IPS-NIHi11 (cell line): Measurements from ENCODE around the gene COL4A6.
A peak's percentile ranks its signal among the peaks of the same experiment; 100 is the strongest.

Experiments
- DNase-seq: peaks from one replicate; pipeline ENCODE4 v3.0.0; 2012; ENCODE audit warnings: mixed read lengths, low spot score

The COL4A6 gene

GRCh38 chrX:108270739-108271396, 167.4 kb downstream of the COL4A6 start:
- no peak for DNase-seq

- DNase-seq, result peak; percentile 3
These were observed 167.9 kb downstream of the COL4A6 start for GRCh38 chrX:108270280-108270679.

GRCh38 chrX:108268434-108269080, 169.7 kb downstream of the COL4A6 start:
- DNase-seq, result no peak

- no peak for DNase-seq
These were observed 170.7 kb downstream of the COL4A6 start for GRCh38 chrX:108267557-108267956.

GRCh38 chrX:108264376-108264775, 173.8 kb downstream of the COL4A6 start:
- no peak for DNase-seq

GRCh38 chrX:108261549-108262203, 176.5 kb downstream of the COL4A6 start:
- DNase-seq, result no peak

- DNase-seq, result no peak
These were observed 180.7 kb downstream of the COL4A6 start for GRCh38 chrX:108257556-108257955.

- no peak for DNase-seq
These were observed 183.6 kb downstream of the COL4A6 start for GRCh38 chrX:108254636-108255035.

GRCh38 chrX:108250654-108251579, 187.3 kb downstream of the COL4A6 start:
- DNase-seq, result no peak

- no peak for DNase-seq
These were observed 191.8 kb downstream of the COL4A6 start for GRCh38 chrX:108246304-108246954.

GRCh38 chrX:108245462-108245861, 192.8 kb downstream of the COL4A6 start:
- DNase-seq, result peak; percentile 6

- no peak for DNase-seq
These were observed 202.2 kb downstream of the COL4A6 start for GRCh38 chrX:108235986-108236385.

- DNase-seq, result no peak
These were observed 207.6 kb downstream of the COL4A6 start for GRCh38 chrX:108230574-108230973.

- DNase-seq, result peak; percentile 56
These were observed 213.2 kb downstream of the COL4A6 start for GRCh38 chrX:108224727-108225621.

GRCh38 chrX:108224218-108224617, 214.0 kb downstream of the COL4A6 start:
- no peak for DNase-seq

GRCh38 chrX:108223585-108223984, 214.6 kb downstream of the COL4A6 start:
- no peak for DNase-seq

- DNase-seq, result no peak
These were observed 216.8 kb downstream of the COL4A6 start for GRCh38 chrX:108221301-108221864.

- no peak for DNase-seq
These were observed 218.1 kb downstream of the COL4A6 start for GRCh38 chrX:108219949-108220601.

GRCh38 chrX:108217876-108218275, 220.3 kb downstream of the COL4A6 start:
- no peak for DNase-seq
